Hematopoietic multipotent progenitor cell (in vitro differentiated cells): ENCODE results near the gene ACOX3. TPM values are rescaled to one million over a fixed set of nuclear protein-coding genes. Genes with fewer than 3 reads are reported as not detected.
"Not testable (repeated sequence)": the region's sequence is repeated elsewhere in the genome, so short reads cannot be mapped to it uniquely, and the experiment has no call there.

Experiments used
- DNase-seq, 3 donors: peaks; one replicate each; pipeline ENCODE4 v3.0.0-alpha.2; 2011 to 2015; ENCODE audit warnings: low read depth in 2 of 3, low spot score in 2 of 3
- total RNA-seq: library from RNA; depleted of rRNA; stranded (reverse); fragments of >200 nt; gene quantifications from one replicate; pipeline ENCODE4 v1.2.3, GENCODE V29; 2012

Gene ACOX3
- total RNA-seq, 1 donor, result 26.9 TPM

GRCh38 chr4:8435656-8436121 is 4.8 kb downstream of the ACOX3 start:
- DNase-seq, result peak in 2 of 3 donors; percentile 29 to 41

GRCh38 chr4:8434251-8435073 is 6.1 kb downstream of the ACOX3 start:
- DNase-seq, result no peak

- DNase-seq, result no peak
Measured at GRCh38 chr4:8433136-8433535, 7.4 kb downstream of the ACOX3 start.

GRCh38 chr4:8431553-8431952 is 9.0 kb downstream of the ACOX3 start:
- no peak for DNase-seq

GRCh38 chr4:8428288-8429097 is 12.0 kb downstream of the ACOX3 start:
- DNase-seq, result peak; percentile 84 to 91 (median 88)

GRCh38 chr4:8427761-8428287 is 12.7 kb downstream of the ACOX3 start:
- DNase-seq, result peak in 2 of 3 donors; percentile 67 to 71

- no peak for DNase-seq
Measured at GRCh38 chr4:8427262-8427661, 13.3 kb downstream of the ACOX3 start.

GRCh38 chr4:8422786-8423185 is 17.7 kb downstream of the ACOX3 start:
- no peak for DNase-seq

GRCh38 chr4:8422327-8422726 is 18.2 kb downstream of the ACOX3 start:
- no peak for DNase-seq

- not testable (repeated sequence) for DNase-seq
Measured at GRCh38 chr4:8420151-8420550, 20.4 kb downstream of the ACOX3 start.

- no peak for DNase-seq
Measured at GRCh38 chr4:8419222-8420041, 21.1 kb downstream of the ACOX3 start.

GRCh38 chr4:8417071-8417614 is 23.4 kb downstream of the ACOX3 start:
- DNase-seq, result peak in 1 of 3 donors; percentile 55

GRCh38 chr4:8414377-8414776 is 26.1 kb downstream of the ACOX3 start:
- no peak for DNase-seq

GRCh38 chr4:8412288-8412687 is 28.2 kb downstream of the ACOX3 start:
- no peak for DNase-seq

- no peak for DNase-seq
Measured at GRCh38 chr4:8411351-8412180, 29.0 kb downstream of the ACOX3 start.

- peak in 2 of 3 donors; percentile 44 to 53 for DNase-seq
Measured at GRCh38 chr4:8410641-8411271, 29.8 kb downstream of the ACOX3 start.

- DNase-seq, result no peak
Measured at GRCh38 chr4:8410066-8410625, 30.4 kb downstream of the ACOX3 start.

- DNase-seq, result no peak
Measured at GRCh38 chr4:8409264-8410065, 31.1 kb downstream of the ACOX3 start.
